ENCODE results near the gene CNKSR3. TPM values are rescaled to one million over a fixed set of nuclear protein-coding genes. Genes with fewer than 3 reads are reported as not detected.
A peak's percentile ranks its signal among the peaks of the same experiment; 100 is the strongest.

Gene CNKSR3
- total RNA-seq, 1 donor from 2014 or later = 7.4 TPM

DNA sequence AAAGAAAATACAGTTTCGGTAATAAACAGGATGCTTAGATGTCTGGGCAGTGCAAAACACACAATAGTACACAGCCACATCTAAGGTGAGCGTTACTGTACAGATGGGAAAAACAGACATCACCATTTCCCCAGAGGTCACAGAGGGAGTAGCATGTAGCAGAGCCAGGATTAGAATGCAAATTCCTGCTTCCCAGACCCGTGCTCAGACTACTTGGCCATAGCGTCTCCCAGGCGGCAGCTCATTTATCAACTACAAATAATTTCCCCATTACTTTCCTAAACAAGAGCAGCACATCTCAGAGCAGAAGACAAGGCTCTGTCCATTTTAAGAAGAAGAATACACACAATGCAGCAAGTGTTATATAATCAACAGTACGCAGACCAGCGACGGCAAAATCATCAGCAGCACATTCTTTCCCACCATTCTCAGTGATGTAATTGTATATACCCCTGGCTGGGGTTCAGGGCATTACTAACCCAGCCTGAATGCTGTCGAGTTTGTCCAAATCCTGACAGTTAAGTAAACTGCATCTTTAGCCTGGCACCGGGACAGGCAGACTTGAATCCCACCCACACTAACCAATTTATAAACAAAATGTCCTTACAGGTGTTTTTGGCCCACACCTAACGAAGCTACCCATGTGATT lies 61.9 kb downstream of the CNKSR3 start:
- Histone ChIP-seq H3K36me3 (no peaks in the 10 kb centered on the region), H3K27me3 (no peaks in the 10 kb centered on the region), H3K27ac (peak overlapping the region; percentile 36), H3K9me3 (no peaks in the 10 kb centered on the region), H3K4me1 (peaks cover 17% of the 10 kb centered on the region), H3K4me3 (peak overlapping the region in 1 of 2 donors; percentile 6)
- no peak for TF ChIP-seq POLR2A (IDR thresholded peaks at IDR 0.05)
- peak in 1 of 3 experiments; percentile 19 for TF ChIP-seq CTCF (IDR thresholded peaks at IDR 0.05)
- intact Hi-C loops (cut with DNase I) = loop anchor here (1.0 kb wide), 1 partner anchor 39 kb away; no protein-coding TSS in a partner anchor
- DNase-seq (ENCODE audit: extremely low spot score in 2 of 2) = no peak

- TF ChIP-seq POLR2A (IDR thresholded peaks at IDR 0.05) (no peak), POLR2AphosphoS5 (IDR thresholded peaks at IDR 0.05; ENCODE audit: insufficient read depth in 1 of 2, low read depth in 1 of 2) (no peak), CTCF (IDR thresholded peaks at IDR 0.05) (no peak)
- H3K27me3 ChIP-seq = no peaks in the 10 kb centered on the region
- no peaks in the 10 kb centered on the region for H3K36me3 ChIP-seq
- no peak overlapping the region for H3K27ac ChIP-seq
- H3K4me1 ChIP-seq = peaks cover 17% of the 10 kb centered on the region
- H3K4me3 ChIP-seq = no peak overlapping the region
- DNase-seq (ENCODE audit: extremely low spot score in 2 of 2) = no peak
- no peaks in the 10 kb centered on the region for H3K9me3 ChIP-seq
- intact Hi-C loops (cut with DNase I) = loop anchor here (1.0 kb wide), 1 partner anchor 39 kb away; no protein-coding TSS in a partner anchor
Observed at GRCh38 chr6:154447954-154448353, 62.5 kb downstream of the CNKSR3 start.

- Histone ChIP-seq H3K36me3 (no peaks in the 10 kb centered on the region), H3K4me3 (no peak overlapping the region), H3K4me1 (peaks cover 17% of the 10 kb centered on the region), H3K9me3 (no peaks in the 10 kb centered on the region), H3K27ac (no peak overlapping the region), H3K27me3 (no peaks in the 10 kb centered on the region)
- intact Hi-C loops (cut with DNase I) = no loop called here
- no peak for DNase-seq (ENCODE audit: extremely low spot score in 2 of 2)
- TF ChIP-seq CTCF (IDR thresholded peaks at IDR 0.05) = no peak
Observed at GRCh38 chr6:154446984-154447383, 63.5 kb downstream of the CNKSR3 start.

DNA sequence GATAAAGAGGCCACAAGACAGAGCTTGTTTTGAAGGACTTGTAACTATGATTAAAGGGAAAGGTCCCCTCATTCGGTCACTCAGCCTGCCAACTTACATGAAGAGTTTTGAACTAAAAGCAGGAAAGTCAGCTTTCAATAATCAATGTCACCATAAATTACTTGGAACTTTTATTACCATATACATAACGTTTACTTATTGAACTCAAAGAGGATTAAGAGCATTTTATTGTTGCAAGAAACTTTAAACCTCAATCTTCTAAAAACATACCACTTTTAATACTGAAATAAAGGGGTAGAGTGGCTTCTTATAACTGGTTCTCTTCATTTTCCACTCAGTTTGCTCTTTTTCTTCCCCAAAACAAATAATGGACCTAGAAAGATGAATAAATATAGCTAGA lies 65.1 kb downstream of the CNKSR3 start:
- Histone ChIP-seq H3K4me3 (no peak overlapping the region), H3K27me3 (no peaks in the 10 kb centered on the region), H3K27ac (no peak overlapping the region), H3K36me3 (no peaks in the 10 kb centered on the region), H3K9me3 (no peaks in the 10 kb centered on the region), H3K4me1 (peaks cover 17% of the 10 kb centered on the region)
- no peak for DNase-seq (ENCODE audit: extremely low spot score in 2 of 2)
- TF ChIP-seq POLR2AphosphoS5 (IDR thresholded peaks at IDR 0.05; ENCODE audit: insufficient read depth in 1 of 2, low read depth in 1 of 2) = no peak
- intact Hi-C loops (cut with DNase I) = no loop called here

DNA sequence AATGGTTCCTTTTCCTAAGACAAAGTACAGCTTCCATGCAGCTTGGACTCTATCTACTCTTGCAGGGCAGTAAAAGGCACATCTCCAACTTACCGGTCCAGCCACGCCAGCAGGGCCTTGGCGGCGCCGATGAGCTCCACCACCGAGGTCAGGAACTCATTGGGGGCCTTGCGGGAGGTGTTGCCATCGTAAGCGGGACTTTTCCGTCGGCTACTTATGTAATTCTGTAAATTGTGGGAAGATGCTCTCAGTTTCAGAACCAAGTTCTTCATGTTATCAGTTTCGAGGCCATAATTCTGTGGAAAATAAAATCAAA lies 68.5 kb downstream of the CNKSR3 start:
- H3K4me1 ChIP-seq = no peaks in the 10 kb centered on the region
- no peaks in the 10 kb centered on the region for H3K36me3 ChIP-seq
- no peaks in the 10 kb centered on the region for H3K9me3 ChIP-seq
- H3K27me3 ChIP-seq = no peaks in the 10 kb centered on the region
- H3K4me3 ChIP-seq = no peak overlapping the region
- no peak for TF ChIP-seq POLR2AphosphoS5 (IDR thresholded peaks at IDR 0.05; ENCODE audit: insufficient read depth in 1 of 2, low read depth in 1 of 2)
- DNase-seq (ENCODE audit: extremely low spot score in 2 of 2) = no peak
- no peak overlapping the region for H3K27ac ChIP-seq
- intact Hi-C loops (cut with DNase I) = no loop called here

GRCh38 chr6:154440422-154441043 lies 70.0 kb downstream of the CNKSR3 start:
- no peak for DNase-seq (ENCODE audit: extremely low spot score in 2 of 2)
- no peaks in the 10 kb centered on the region for H3K36me3 ChIP-seq
- H3K9me3 ChIP-seq = no peaks in the 10 kb centered on the region
- no peak overlapping the region for H3K27ac ChIP-seq
- H3K4me1 ChIP-seq = no peaks in the 10 kb centered on the region
- TF ChIP-seq POLR2A (IDR thresholded peaks at IDR 0.05) (no peak), CTCF (IDR thresholded peaks at IDR 0.05) (no peak), POLR2AphosphoS5 (IDR thresholded peaks at IDR 0.05; ENCODE audit: insufficient read depth in 1 of 2, low read depth in 1 of 2) (no peak)
- no peaks in the 10 kb centered on the region for H3K27me3 ChIP-seq
- H3K4me3 ChIP-seq = no peak overlapping the region
- intact Hi-C loops (cut with DNase I) = no loop called here
